HG03196 (cell line): ENCODE results near the gene ZNF99.
"Not testable (repeated sequence)": the region's sequence is repeated elsewhere in the genome, so short reads cannot be mapped to it uniquely, and the experiment has no call there.

Experiments
- ATAC-seq: cut with Tn5 transposase; IDR thresholded peaks from one replicate; pipeline ENCODE4 v1.9.1; 2021; ENCODE audit not compliant: unreplicated experiment

Gene ZNF99

DNA sequence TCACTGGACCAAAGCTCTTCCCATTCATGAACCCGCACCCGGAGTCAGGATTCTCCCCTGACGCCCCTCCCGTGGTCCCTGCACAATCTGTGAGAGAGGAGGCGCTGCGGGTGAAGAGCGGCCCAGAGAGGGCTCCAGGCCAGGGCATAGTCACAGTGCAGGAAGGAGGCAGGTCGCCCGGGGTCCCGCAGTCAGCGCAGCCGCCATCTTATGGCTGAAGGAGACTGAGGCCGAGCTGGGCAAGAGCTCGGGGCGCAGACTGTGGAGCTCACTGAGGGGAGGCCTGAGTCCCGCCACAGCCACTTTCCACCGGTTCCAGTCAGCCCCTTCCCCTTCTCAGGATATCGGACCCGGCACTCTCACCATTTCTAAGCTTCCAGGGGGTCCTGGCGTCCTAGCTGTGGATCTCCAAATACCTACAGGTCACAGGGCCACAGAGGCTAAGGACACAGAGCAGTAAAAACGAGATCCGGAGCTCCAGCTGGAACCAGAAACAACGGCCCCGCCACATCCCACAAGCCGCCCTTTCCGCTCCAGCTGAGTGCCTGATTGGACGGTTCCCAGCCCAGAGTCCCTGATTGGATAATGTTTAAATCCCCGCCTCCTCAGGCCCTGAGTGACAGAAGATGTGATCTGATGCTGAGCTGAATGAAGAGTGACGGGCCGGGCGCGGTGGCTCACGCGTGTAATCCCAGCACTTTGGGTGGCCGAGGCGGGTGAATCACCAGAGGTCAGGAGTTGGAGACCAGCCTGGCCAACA is at the start of gene ZNF99:
Gene ZNF99 (minus strand): TSS at position 501 of the 760 bp plus-strand sequence. CDS start 135 bp downstream, at position 366.
- no peak for ATAC-seq

DNA sequence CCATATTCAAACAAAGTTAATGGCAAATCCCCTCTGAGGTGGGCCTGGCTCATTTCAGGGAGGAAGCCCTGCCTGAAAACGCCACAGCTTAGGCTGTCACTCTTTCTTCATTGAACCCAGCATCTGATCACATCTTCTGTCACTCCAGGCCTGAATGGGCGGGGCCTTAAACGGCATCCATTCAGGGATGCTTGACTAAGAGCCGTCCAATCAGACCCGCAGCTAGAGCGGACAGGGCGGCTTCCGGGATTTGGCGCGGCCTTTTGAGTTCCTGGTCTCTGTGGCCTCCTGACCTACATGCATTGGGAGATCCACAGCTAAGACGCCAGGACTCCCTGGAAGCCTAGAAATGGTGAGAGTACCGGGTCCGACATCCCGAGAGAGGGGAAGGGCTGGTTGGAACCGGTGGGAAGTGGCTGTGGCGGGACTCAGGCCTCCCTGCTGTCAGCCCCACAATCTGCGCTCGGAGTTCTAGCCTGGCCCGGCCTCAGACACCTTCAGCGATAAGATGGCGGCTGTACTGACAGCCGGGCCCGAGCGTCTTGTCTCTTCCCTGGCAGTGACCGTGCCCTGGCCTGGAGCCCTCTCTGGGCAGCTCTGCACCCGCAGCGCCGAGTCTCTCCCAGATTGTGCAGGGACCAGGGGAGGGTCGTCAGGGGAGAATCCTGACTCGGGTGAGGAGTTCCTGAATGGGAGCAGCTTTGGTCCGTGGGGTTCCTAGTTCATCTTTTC is 48.2 kb upstream of the ZNF99 start, which contains the start of gene ZNF723:
Gene ZNF723 (plus strand): TSS at position 261 of the 732 bp plus-strand sequence. CDS start 89 bp downstream, at position 350.
- no peak for ATAC-seq

DNA sequence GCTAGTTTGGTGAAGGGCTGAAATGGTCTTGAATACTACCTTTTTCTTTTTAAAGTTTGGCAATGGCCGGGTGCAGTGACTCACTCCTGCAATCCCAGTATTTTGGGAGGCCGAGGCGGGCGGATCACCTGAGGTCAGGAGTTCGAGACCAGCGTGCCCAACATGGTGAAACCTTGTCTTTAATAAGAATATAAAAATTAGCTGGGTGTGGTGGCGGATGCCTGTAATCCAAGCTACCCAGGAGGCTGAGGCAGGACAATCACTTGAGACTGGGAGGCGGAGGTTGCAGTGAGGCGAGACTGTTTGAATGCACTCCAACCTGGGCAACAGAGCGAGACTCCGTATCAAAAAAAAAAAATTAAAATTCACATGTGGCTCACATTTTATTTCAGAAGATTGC is 47.3 kb upstream of the ZNF99 start:
- no peak for ATAC-seq

DNA sequence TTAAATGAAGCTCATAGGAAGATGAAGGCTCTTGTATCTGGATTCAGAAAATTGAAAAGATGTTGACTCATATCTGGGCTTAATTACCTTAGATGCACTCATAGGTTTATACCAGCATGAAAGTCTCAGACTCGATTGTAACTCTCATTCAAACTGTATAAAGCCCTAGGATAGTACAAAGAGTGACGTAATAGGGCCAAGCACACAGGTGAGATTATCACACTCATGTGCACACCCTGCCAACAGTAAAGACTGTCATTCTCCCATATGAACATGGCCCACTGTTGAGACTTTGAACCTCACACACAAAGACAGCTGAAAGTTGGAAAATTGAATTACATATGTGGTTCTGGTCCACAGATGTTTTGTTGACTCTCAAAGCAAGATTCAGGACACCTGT is 30.2 kb upstream of the ZNF99 start:
- ATAC-seq, result no peak

DNA sequence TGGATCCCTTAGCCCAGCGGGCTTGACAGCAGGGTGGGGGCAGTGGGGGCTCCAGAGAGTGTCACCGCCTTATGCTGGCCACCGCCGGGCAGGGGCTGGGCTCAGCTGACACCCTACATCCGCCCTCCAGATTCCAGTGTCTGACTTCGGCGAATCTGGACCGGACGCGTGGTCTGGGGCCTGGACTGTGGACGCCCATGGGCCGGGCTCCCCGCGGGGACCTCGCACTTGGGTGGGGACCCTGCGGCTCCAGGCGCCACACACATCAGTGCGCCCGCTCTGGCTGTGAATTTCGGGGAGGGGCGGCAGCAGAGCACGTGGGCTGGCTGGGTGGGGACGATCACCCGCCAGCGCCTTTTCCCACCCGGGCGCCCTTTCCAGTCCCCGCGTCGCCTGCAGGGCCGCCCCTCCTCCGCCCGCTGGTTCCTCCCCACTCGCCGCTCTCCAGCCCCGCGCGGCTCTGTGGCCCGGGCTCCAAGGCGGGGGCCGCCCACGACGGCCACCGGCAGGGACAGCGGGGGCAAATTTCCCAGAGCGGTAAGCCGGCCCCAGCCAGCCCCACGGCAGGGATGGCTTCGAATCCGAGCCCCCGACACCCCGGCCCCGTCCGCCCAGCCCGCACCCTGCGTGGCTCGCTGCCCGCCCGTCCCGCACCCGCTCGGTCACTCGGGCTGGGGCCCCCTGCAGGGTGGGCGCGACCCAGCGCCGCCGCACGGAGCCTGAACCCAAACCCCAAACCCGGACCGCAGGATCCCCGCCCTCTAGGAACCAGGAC is 23.3 kb upstream of the ZNF99 start:
- no peak for ATAC-seq

DNA sequence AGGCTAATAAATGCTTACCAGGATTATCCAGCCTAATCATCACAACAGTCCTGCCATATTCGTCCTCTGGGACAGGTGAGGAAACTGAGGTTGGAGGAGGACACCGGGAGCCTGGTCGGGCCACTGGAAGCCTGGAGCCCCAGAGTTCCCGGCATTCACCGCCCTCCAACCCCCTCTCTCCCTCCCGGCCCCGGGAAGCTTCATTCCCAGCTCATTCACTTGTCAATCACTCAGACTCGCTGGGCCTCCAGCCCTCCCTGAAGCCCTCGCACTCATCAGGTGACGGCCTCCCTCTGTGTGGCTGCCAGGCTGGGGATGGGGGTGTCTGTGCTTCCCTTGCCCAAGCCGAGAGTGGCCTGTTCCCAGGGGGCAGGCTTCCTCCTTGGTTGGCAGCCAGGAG is 22.5 kb upstream of the ZNF99 start:
- ATAC-seq, result no peak

DNA sequence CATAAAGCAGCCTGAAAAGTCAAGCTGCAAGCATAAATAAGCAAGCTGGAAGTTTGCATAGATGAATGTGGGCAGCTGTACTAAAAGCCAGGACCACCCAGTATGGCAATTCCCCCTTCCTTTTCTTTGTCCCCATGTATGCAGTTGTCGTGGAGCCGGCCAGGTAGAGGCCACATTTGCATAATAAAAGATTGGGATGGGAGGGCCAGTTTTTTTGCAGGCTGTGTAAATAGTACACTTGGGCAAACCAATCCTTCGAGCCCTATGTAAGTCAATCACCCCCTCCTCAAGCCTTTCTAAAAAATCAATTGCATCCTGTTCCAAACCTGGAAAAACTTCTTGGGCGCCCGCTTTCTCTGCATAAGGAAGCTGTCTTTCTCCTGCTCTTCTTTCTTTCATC is 13.1 kb upstream of the ZNF99 start:
- no peak for ATAC-seq

DNA sequence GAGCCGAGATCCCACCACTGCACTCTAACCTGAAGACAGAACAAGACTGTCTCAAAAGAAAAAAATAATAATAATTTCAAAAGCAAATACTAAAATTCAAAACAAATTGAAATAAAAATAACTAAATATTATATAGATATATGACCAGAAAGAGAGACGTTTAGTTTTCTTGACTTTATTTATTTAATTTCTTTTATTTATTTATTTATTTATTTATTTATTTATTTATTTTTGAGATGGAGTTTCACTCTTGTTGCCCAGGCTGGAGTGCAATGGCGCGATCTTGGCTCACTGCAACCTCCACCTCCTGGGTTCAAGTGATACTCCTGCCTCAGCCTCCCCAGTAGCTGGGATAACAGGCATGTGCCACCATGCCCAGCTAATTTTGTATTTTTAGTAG is 8.9 kb upstream of the ZNF99 start:
- not testable (repeated sequence) for ATAC-seq

DNA sequence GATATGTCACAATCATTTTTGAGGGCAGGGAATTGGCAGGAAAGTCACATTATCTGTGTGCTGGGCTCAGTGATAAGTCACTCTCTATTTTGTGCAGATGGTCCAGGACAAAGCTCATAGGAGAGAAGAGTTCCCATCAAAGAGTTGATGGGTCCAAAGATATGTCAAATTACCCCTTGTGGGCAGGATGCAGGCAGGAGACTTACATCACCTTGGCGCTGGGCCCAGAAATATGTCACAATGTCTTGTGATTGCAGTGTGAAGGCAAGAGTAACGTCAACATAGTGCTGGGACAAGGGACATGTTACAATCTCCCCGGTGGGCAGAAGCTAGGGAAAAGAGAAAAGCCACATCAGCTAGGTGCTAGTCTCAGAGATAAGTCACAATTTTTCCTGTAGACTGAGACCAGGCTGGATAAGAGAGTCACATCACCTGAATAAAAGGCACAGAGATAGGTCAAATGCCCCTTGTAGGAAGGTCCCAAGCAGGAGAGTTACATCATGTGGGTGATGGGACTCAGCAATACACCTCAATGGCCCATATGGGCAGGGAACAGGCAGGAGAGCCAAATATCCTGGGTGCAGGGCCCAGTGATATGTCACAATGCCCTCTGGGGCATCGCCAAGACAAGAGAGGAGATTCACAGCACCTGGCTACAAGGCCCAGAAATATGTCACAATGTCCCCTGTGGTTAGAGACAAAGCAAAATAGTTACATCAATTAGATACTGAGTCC is 47.9 kb downstream of the ZNF99 start:
- no peak for ATAC-seq

DNA sequence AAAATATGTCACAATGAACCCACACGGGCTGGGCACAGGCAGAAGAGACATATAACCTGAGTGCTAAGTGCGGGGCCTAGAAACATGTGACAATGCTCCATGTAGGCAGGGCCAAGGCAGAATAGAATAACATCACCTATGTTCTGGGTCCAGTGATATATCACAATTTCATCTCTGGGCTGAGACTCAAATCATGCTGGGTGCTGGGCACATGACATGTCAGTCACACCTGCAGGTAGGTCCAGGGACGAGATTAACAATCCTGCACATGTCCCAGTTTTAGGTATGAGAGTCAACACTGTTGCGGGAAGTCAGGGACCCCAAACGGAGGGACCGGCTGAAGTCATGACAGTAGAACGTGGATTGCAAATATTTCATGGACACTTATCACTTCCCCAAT is 50.3 kb downstream of the ZNF99 start:
- ATAC-seq, result no peak

DNA sequence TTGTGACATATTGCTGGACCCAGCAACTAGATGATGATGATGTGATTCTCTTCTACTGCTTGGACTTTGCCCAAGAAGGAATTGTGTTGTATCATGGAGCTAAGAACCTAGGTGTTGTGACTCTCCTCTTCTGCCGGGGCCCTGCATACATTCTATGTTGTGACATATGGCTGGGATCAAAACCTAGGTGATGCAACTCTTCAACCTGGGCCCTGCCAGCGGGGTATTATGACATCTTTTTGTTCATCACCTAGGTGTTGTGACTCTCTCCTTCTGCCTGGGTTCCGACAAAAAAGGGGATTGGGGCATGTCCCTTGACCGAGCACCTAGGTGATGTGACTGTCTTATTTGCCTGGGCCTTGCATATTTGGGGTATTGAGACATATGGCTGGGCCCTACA is 55.7 kb downstream of the ZNF99 start:
- not testable (repeated sequence) for ATAC-seq

DNA sequence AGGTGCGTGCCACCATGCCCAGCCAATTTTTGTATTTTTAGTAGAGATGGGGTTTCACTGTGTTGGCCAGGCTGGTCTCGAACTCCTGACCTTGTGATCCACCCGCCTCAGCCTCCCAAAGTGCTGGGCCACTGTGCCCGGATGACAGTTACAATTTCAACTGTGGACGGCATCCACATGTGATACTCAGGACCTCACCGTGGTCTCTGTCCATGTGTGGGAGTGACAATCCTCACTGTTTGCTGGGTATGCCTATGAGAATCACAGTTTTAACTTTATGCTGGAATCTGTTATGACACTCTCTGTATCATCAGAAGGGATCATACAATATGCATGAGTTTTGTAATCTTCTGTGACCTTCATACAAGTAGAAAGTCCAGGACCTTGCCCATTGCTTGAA is 62.4 kb downstream of the ZNF99 start:
- not testable (repeated sequence) for ATAC-seq

DNA sequence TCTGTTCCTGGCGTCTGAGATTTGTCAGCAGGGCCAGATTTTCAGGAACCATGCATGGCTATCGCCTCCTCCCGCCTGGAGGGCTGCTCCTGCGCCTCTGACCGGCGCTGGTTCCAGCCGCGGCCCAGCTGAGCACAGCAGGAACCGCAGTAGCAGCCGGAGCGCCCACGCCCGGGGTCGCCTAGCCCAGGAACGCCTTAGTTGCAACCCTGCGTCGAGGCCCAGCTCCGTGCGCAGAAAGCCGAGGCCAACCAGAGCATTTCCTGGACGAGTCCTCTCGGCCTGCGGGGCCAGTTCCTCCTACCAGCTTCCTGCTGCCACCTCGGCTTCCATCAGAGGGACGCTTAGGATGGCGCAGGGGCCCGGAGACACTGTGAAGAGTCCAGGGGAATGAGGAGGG is 75.0 kb downstream of the ZNF99 start:
- no peak for ATAC-seq

DNA sequence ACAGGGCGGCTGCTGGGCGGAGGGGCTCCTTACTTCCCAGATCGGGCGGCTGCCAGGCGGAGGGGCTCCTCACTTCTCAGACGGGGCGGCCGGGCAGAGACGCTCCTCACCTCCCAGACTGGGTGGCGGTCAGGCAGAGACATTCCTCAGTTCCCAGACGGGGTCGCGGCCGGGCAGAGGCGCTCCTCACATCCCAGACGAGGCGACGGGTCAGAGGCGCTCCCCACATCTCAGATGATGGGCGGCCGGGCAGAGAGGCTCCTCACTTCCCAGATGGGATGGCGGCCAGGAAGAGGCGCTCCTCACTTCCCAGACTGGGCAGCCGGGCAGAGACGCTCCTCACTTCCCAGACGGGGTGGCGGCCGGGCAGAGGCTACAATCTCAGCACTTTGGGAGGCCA is 80.9 kb downstream of the ZNF99 start:
- not testable (repeated sequence) for ATAC-seq

DNA sequence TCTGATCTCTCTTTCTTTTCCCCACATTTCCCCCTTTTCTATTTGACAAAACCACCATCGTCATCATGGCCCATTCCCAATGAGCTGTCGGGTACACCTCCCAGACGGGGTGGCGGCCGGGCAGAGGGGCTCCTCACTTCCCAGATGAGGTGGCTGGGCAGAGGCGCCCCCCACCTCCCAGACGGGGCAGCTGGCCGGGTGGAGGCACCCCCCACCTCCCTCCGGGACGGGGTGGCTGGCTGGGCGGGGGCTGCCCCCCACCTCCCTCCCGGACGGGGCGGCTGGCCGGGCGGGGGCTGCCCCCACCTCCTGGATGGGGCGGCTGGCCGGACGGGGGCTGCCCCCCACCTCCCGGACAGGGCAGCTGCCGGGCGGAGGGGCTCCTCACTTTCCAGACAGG is 81.3 kb downstream of the ZNF99 start:
- ATAC-seq, result not testable (repeated sequence)
